SIG-M5 treated with dmso at 0.1 percent for 504 hours (cell line): ENCODE measurements around the gene MAML2.

Experiments used
- DNase-seq: peaks from one replicate; lab custom pipeline; 2025; ENCODE audit not compliant: unreplicated experiment; lab: John Stamatoyannopoulos, UW

The MAML2 gene

DNA sequence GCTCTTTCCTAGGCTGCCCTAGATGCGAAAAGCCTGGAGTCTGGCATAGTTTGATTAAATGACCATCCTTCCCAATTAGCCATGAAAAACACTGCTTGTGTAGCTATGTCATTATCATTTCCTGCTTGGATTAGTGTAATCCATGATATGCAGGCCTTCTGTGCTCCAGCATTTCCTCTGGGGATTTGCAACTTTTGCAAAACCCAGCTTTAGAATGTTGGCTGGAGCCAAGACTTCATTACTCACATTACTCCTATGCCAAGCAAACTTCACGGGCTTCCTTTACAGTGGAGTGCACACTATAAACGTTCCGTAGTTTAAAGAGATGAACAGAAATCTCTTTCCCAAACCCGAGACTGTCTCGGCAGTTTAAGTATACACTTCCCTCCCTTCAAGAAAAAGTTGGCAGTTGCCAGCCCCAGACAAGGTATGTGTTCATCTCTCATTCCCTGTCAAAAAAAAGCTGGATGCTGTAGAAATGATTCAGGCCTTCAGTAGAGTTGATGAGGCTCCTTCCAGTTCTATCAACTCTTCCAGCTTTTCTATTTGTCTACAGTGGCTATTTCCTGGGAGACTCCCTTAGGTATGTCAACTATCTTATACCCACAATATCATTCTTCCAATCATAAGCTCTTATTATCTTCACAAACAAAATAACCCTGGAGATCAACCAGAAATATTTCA lies 180.0 kb downstream of the MAML2 start:
- no peak for DNase-seq

DNA sequence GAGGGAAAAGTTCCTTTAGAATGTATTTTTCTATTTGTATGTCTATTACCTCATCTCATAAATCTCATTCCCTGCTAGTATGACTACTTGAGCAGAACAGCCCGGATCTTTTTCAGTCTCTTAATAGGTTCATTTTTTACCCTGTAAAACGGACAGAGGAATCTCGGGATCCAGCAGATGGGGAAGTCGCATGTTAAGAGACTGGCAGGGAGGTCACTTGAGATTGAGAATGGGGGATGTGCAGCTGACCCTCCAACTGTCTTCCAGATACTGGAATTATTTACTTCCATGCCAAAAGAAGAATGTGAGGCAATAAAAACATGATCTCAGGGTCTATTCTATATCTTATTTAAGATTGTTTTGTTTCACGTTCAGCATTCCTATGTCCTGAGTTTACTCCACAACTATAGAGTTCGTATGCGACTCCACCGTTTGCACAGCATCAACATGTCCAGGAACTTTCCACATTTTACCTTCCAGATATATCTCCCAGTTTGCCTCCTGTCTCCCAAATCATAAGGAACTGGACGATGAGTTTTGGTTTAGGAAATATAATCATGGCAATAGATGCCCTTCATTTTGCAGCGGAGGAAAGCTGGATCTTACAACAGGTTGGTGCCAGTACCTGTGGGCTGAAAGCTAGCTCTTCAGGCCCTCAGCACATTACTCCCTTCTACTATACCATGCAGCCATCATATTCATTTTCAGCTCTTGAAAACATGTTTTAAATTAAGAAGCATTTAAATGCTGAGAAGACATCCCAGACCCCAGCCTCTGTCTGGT lies 181.5 kb downstream of the MAML2 start:
- no peak for DNase-seq

DNA sequence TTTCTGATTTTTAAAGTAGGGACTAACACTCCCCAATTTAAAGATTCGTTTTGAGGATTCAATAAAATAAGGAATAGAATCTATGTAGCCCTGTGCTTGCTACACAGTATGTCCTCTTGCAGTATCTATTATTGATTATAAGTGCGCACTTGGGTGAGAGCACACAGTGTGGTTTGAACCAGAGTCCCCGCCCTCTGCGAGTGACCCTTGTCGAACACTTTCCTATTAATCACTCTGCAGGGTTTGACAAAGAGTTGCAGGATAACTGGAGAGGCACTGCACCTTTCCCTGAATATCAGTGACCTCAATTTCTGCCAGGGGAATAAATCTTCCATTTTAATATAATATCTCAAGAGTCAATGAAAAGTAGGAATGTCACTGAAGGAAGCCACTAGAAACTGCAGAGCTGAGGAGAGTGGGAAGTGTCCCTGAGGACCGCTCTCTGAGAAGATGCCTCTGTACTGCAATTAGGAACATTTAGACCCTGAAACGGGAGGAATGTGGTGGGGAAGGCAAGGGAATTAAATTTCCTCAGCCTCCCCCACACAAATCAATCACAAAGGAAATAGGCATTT lies 182.2 kb downstream of the MAML2 start:
- DNase-seq = no peak

DNA sequence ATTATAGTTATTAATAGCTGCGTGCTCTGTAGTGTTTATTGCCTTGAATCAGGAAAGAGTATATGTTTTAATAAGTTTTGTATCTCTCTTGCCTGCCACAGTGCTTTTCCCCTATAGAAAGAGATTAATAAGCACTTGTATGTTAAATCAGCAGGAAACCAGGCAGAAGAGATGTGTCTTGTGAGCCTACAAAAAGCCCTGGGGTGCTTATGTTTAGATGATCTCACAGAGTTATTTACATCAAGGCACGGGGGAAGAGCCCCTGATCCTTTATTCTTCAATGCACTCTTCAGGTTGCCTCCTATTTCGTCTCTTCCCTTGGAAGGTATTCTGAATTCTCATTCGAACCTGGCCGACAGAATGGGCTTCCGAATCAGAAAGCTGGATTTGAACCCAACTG lies 183.0 kb downstream of the MAML2 start:
- DNase-seq = no peak

DNA sequence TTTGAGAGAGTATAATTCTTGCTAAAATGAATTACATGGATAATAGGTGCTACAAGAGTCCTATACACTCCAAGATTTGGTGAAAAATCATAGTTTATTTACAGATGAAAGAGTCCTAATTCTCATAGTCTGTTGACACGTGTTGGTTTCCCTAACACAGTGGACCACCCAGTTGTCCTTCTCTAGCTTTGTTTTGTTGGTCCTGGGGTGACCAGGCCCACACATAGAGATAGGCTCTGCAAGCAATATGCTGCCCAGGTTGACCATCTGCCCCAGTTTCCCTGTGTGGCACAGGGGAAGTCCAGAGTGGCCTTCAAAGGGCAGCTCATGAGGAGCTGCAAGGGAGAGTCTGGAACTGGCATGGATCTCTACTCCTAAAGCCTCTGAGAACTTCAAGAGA lies 184.9 kb downstream of the MAML2 start:
- DNase-seq = no peak

DNA sequence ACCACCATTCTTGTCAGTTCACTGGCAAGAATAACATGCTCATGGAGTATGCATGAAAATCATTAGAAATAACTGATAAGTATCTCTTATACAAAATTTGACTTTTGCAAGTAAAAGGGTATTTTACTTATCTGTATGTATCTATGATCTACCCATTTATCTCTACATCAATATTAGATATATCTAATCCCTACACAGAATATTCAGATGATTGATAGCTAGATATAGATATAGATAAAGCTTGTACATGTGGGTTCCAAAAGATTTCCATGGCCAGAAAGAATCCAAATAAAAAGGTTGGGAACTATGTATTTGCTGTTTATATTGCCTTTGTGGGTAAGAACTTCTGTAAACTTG lies 185.5 kb downstream of the MAML2 start:
- no peak for DNase-seq

DNA sequence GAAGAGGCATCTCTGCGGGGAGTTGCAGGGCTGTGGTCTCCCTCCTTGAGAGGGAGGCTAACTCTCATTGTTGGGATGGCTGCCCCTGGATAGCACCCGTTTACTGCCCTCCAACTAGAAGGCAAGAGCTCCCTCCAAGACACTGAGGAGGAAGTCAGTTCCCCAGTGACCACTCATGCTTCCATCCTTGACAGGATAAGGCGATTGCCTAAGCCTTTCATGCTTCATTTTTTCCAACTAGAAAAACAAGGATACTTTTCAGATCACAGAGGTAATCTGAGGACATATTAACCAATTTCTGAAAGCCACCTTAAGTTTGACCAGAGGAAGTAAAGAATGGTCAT lies 186.6 kb downstream of the MAML2 start:
- no peak for DNase-seq

DNA sequence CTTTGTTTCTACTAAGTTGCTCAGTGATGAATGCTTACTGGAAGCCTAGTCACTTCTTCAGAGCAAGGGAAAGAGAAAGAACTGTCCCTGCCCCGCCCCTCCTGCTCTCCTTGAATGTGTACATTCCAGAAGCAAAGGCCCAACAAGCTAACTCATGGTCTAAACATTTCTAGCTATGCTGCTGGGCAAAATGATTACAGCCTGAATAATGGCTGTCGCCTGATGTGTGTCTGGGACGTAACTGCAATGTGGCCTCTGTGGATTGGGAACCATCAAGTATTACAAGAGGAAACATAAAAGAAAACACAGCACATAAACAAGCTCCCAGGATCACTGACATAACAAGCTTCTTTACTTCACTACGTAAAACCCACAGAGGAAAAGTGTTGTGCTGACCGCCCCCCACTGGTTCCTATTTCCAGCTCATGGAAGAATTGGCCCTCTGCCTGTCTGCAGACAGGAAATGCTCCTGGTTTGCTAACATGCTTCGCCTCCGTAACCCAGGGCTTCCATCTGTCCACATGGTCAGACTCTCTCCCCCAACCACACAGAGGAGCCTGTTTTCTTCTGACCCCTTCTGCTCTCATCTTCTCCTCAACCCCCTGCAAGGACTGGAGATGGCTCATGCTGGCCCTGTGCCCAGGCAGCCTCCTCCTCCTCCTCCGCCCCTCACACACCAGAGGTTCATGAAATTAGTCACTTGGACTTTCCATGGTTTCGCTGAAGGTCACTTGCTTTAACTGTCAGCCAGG lies 187.2 kb downstream of the MAML2 start:
- DNase-seq = no peak

DNA sequence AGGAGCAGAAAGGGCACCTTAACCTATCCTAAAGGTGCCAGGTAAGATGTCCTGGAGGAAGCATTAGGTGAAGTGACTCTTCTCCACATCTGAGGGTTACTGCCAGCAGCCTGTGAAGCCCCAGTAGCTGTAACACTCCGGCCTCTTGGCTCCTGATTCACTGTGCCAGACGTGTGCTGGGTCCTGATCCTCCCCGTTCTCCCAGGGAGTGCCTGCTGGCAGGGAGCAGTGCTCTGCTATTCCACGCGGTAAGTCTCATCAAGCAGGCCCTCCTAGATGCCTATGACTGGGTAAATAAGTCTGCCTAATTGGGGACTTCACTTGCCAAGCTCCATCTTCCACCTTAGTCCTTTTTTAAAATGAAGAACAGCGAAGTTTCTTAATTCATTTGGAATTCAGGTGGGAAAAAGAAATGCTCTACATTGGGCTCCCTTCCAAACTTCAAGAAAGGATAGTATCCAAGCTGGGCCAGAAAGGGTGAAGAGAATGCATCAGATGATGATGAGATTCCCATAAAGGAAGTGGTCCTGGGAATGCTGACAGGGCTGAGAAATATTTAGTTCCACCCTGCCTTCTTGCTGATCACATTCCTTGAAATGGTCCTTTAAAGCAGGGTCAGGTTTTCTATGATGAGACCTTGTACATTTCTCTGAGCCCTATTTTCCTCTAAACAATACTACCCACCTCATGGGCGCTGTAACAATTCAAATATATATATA lies 188.0 kb downstream of the MAML2 start:
- DNase-seq = no peak

DNA sequence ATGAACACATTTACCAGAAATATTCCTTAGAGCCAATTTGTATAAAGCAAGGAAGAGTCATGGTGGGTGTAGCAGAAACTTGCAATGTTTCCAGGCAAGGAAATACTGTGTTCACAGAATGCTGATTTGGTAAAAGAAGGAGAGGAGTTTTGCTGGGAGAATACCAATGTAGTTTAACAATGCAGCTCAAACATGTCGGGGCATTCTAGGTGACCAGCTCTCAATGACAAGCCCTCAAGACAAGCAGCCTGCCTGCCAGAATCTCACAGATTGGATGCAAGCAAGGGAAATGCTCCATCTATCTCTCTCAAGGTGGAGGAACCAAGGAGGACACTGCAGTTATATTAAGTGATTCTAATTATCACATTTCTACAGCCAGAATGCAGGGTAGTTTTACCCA lies 190.4 kb downstream of the MAML2 start:
- DNase-seq = no peak

DNA sequence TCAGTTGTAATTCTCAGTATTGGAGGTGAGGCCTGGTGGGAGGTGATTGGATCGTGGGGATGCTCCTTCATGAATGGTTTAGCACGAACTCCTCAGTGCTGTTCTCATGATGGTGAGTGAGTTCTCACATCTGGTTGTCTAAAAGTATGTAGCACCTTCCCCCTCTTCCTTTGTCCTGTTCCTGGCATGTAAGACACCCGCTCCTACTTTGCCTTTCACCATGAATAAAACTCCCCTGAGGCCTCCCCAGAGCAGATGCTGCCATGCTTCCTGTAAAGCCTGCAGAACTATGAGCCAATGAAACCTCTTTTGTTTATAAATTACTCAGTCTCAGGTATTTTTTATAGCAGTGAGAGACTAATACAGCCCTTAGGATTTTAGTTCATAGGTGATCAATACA lies 191.5 kb downstream of the MAML2 start:
- DNase-seq = no peak

DNA sequence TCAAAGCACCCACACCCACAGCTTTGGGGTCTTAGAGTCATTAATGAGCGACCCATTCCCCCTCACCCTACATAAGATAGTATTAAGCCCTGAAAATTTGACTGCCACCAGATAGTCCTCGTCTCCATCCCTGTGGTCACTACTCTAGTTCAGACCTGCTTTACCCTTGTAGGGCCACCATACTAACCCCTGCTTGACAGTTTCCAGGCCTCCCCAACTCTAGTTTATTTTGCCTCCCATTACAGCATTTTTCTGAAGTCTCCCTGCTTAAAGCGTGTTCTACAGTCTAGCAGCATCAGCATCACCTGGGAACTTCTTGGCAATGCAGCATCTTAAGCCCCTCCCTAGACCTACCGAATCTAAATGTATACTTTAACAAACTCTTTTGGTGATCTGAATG lies 192.4 kb downstream of the MAML2 start:
- DNase-seq = no peak

DNA sequence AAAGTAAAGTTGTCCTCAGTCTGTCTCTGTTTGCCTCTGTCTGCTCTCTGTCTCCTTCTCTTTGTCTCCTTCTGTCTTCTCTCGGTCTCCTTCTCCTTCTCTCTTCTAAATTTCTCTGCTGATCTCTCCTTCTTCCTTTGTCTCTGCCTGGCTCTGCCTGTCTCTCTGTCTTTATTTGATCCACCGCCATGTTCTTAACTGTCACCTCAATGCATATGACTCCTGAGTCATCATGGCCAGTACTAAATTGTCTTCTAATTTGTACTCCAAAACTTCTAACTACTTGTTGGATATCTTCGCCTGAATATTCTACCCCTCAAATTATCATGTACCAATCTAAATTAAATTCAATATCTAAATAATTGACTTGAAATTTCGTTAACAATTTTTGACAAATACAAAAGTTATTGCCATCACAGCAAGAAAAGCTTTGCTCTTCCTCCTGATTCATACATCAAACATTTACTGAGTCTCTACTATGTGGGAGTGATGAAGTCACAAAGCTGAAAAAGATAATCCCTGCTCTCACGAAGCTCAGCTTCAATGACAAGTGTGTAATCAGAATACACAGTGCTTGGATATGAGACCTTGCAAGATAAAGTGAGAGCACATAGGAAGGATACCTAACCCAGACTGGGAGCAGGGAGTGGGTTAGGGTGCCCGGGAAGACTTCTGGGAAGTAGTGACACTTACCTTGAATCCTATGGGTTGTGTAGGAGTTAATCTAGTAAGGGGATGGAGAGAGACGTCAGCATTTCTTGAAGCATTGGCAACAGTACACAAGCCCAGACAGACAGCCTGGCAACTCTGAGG lies 193.0 kb downstream of the MAML2 start:
- DNase-seq = no peak

DNA sequence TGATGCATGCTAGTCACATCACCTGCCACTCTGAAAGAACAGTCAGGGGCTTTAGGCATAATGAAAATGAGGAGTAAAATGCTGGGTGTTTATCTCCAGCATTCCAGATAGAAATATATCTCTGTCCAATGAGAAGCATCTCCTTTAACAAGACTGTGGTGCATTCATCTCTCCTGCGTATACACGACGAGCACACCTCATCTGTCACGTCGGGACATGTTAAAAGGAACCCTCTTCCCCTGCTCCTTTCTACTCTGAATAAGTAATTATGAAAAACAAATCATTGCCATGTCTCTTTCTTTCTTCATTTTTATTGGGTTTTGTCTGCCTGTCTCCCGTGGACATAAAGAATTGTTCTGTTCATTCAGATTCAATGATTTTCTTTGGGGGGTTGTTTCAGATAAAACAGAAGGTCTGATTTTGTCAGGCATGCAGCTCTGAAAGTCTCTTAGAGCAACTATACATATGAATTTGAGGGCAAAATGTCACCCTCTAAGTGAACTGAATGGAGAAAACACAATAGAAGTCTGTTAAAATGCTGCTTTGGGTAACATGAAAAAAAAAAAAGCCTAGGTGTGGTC lies 195.0 kb downstream of the MAML2 start:
- no peak for DNase-seq

DNA sequence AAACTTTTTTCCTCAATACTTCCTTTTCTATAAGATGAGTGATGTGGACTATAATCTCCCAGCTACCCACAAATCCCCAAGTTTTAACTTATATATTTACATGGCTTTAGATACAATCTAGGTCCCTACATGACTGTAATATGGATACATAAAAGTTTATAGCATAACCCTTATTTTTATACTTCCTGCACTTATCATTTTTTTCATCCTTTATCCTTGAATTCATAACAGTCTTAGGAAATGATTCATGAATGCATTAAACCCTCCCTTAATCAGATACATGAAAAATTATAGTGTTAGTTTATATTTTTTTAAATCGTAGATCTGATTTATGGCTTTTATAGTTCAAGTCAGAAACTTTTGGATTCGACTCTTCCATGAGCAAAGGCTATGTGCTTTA lies 195.8 kb downstream of the MAML2 start:
- no peak for DNase-seq

DNA sequence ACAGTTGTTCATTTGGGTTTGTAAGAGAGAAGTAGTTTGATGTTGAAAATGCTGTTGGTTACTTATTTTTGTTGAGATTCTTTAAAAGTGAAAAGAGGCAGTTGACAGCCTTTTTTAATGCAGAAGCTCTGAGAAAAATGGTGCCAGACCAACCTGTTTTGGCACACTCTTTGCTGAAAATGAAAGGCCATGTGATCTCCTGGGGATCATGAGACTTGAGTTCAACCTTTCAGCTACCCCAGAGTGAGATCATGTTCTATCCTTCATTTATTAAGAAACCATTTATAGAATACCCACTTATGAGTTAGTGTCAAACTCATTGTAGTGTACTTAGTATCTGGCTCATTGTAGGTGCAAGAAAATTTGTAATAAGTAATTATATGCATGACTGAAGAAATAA lies 196.2 kb downstream of the MAML2 start:
- no peak for DNase-seq

DNA sequence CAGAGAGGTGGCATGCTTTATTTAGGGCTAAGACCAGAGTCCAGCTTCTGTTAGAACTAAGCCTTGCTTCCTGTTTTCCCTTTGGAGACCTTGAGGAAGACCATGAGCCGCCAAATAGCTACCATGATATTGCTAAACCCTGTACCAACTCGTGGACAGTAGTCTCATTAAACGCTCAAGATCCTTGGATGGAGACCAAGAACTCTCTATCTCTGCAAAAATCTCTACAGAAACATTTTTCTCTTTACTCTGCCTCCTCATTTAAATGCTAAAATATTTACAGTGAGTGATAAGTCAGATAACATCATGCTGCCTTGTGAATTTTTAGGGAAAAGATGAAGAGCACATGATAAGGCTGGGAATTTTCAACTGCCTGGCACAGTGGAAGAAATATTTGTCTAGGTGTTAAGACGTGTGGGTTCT lies 197.8 kb downstream of the MAML2 start:
- no peak for DNase-seq

DNA sequence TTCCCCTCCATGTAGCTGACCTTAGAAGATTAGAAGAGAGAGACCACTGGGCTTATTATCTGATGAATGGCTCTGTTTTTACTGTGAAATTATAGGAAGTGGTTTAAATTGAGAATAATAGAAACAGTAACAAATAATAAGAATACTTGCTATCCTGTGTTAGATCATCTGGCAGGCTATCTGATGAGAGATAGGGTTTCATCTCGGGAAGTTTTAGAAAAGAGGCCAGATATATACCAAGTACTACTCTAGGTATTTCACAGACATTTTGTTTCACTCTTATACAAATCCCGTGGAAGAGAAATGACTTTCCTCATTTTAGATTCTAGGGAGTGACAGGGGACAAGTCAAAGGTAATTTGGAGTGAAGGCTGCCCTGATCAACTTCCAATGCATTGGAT lies 198.4 kb downstream of the MAML2 start:
- no peak for DNase-seq

DNA sequence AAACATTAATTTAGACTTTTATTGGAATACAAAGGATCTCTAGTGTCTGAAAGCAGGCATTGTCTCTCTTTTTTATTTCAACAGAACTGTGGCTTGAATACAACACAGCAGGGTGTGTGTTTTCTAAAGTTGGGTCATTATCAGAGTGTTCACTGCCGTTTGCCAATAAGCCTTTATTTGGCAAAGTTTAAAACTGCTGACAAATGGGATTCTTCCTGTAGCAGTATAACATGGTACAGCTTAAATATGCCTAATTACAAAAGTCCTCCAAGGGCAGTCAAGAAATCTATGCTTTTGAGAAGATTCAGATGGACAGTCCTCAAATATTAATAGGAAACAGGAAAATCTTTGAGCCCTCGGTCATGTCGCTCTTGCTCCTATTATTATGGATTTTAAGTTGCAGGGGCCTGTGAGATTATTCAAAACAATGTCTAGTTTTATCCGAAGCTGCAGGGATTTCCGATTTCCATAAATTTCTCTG lies 199.9 kb downstream of the MAML2 start:
- DNase-seq = no peak

DNA sequence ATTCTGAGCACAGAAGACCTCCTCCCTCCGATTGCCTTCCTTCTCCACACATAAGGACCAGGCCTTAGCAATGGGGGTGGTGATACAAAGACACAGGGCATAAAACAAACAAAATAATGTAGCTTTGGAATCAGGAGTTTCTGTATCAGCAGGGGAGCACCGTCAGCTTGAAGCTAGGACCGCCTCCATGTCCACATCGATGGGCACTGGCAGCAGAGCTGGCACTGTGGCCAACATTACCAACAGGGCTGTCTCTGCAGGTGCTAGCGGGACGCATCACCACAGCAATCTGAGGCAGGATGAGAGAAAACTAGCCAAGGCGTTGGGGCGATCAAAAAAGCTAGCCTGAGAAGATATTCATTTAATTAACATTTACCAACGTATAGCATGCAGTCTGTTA lies 201.4 kb downstream of the MAML2 start:
- no peak for DNase-seq
